Kidney capillary endothelial cell (primary cell): ENCODE data around the gene MFSD12.
"Not testable (repeated sequence)": the region's sequence is repeated elsewhere in the genome, so short reads cannot be mapped to it uniquely, and the experiment has no call there.

Experiments used
- DNase-seq: peaks from one replicate; pipeline ENCODE4 v3.0.0-alpha.2; 2018; ENCODE audit warnings: low spot score

The MFSD12 gene

GRCh38 chr19:3522421-3523360 lies 34.7 kb downstream of the MFSD12 start:
- DNase-seq = no peak

DNA sequence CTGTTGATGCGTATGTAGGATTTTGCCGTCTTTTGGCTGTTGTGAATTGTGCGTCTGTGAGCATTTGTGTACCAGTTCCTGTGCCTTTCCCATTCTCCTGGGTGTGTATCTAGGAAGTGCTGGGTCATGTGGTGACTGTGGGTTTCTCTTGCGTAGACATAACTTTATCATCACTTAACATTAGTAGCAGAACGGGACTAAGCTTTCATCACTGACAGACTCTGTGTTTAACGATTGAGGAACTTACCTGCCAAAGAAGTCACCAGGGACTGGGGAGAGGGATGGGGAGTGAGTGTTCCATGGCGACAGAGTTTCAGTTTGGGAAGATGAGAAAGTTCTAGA lies 36.3 kb downstream of the MFSD12 start:
- DNase-seq = no peak

GRCh38 chr19:3520166-3521103 lies 37.0 kb downstream of the MFSD12 start:
- no peak for DNase-seq

GRCh38 chr19:3519126-3519525 lies 38.3 kb downstream of the MFSD12 start:
- DNase-seq = no peak

GRCh38 chr19:3518659-3519058 lies 38.7 kb downstream of the MFSD12 start:
- no peak for DNase-seq

DNA sequence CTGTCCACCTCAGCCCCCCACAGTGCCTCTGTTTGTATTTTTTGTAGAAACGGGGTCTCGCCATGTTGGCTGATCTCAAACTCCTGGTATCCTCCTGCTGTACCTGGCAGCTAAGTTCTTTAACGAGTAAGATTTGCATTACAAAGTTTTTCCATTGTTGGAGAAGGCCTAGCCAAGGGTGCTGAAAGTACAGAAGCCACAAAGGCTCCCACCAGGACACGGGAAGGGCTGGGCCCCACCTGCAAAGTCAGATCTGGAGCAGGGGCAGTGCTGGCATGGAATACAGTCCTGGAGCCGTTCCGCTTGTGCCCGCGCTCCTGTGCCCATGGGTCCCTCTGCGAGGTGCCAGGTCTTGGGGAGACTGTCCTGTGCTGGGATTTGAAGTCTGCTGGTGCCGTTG lies 39.1 kb downstream of the MFSD12 start:
- DNase-seq = no peak

GRCh38 chr19:3517638-3518037 lies 39.7 kb downstream of the MFSD12 start:
- no peak for DNase-seq

- DNase-seq = no peak
Observed at GRCh38 chr19:3516675-3517207, 40.6 kb downstream of the MFSD12 start.

GRCh38 chr19:3515891-3516422 lies 41.4 kb downstream of the MFSD12 start:
- no peak for DNase-seq

- no peak for DNase-seq
Observed at GRCh38 chr19:3514930-3515329, 42.5 kb downstream of the MFSD12 start.

GRCh38 chr19:3513229-3514140 lies 43.9 kb downstream of the MFSD12 start:
- no peak for DNase-seq

GRCh38 chr19:3512562-3513228 lies 44.7 kb downstream of the MFSD12 start:
- DNase-seq = no peak

DNA sequence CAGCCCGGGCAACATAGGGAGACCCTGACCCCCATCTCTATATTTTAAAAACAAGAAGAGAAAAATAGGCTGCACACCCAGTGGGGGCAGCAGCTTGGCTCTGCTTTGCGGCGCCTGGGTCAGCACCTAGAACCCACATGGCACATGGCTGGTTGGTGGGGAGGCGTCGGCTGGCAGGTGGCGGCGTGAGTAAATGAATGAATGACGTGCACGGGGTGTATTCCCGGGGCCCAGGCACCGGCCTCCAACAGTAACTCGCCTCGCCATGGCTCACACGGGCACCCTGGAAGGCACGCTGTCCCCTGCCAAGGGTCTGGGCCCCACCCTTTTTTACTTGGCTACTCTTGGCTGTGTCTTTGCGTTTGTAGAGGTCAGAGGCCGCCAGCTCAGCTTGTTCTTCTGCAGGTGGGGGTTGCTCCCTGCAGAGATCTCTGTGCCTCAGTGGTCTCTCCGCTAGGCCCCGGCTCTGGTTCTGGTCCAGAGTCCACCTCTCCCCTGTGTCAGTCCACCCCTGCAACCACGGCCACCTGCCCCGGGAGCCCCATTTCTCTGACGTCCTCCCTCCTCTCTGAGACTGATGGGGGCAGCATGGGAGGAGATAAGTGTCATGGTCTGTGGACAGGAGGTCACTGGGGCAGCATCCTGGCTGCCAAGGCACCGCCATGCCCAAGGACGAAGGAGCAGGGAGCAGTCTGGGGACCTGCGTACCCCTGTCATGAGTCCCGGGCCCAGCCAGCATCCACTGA lies 45.7 kb downstream of the MFSD12 start:
- DNase-seq = no peak

DNA sequence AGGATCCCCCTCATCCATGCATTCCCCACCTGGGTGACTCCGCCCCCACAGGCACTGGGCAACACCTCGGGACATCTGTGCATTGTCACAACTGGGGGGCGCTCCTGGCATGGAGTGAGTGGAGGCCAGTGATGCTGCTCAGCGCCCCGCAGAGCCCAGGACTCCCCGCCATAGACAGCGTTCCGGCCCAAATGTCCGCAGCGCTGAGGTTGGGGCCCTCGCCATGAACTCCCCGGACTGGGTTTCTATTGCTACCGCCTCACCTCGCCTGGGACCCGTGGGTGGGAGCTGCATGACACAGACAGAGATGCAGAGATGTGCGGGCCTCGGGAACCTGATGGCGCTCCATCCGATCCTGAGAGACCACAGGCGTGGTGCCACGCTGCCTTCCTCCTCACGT lies 46.7 kb downstream of the MFSD12 start:
- DNase-seq = no peak

- peak; percentile 74 for DNase-seq
Observed at GRCh38 chr19:3509566-3509989, 47.8 kb downstream of the MFSD12 start.

GRCh38 chr19:3508771-3509535 lies 48.4 kb downstream of the MFSD12 start:
- no peak for DNase-seq

DNA sequence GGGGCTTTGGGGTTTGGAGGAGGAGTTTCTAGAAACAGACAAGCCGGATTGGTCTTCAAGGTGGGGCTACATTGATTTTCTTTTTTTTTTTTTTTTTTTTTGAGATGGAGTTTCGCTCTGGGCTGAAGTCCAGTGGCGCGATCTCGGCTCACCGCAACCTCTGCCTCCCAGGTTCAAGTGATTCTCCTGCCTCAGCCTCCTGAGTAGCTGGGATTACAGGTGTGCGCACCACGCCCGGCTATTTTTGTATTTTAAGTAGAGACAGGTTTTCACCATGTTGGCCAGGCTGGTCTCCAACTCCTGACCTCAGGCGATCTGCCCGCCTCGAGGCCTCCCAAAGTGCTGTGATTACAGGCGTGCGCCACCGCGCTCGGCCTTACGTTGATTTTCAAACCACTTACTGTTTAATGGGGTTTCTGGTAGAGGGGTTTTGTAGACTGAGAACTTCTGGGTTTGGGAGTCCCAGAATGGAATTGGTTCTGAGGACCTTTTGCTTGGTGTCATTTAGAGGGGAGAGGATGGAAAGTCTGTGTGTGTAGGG lies 49.2 kb downstream of the MFSD12 start:
- DNase-seq = not testable (repeated sequence)

- DNase-seq = no peak
Observed at GRCh38 chr19:3507371-3508120, 49.8 kb downstream of the MFSD12 start.
